Measurements from ENCODE around the gene GTPBP6.
A peak's percentile ranks its signal among the peaks of the same experiment; 100 is the strongest.
"Not testable (repeated sequence)": the region's sequence is repeated elsewhere in the genome, so short reads cannot be mapped to it uniquely, and the experiment has no call there.

Gene GTPBP6

GRCh38 chrX:287670-288069 lies 30.9 kb downstream of the GTPBP6 start:
- H3K27ac ChIP-seq (ENCODE audit: low read depth, low read length): no peak overlapping the region
- H3K23ac ChIP-seq (ENCODE audit: low read length): no peak overlapping the region
- H3K4me3 ChIP-seq (ENCODE audit: low read length): no peak overlapping the region
- no peaks in the 10 kb centered on the region for H3K4me1 ChIP-seq (ENCODE audit: control insufficient read depth, low read depth, low read length)
- peaks cover 19% of the 10 kb centered on the region for H3K79me1 ChIP-seq (ENCODE audit: low read length)
- H4K8ac ChIP-seq (ENCODE audit: low read depth, low read length): no peak overlapping the region
- H3K4ac ChIP-seq (ENCODE audit: low read depth, low read length): no peak overlapping the region
- peaks cover 12% of the 10 kb centered on the region for H3K79me2 ChIP-seq (ENCODE audit: control insufficient read depth, insufficient read depth, low read length)
- H2BK120ac ChIP-seq (ENCODE audit: low read depth, low read length): no peak overlapping the region
- H3K9ac ChIP-seq (ENCODE audit: low read length): no peak overlapping the region
- H3K56ac ChIP-seq (ENCODE audit: low read length): no peak overlapping the region
- no peak overlapping the region for H2BK5ac ChIP-seq (ENCODE audit: low read length)
- H3K4me2 ChIP-seq (ENCODE audit: low read length): no peak overlapping the region
- no peak overlapping the region for H3K18ac ChIP-seq (ENCODE audit: low read length)
- H2AK5ac ChIP-seq (ENCODE audit: low read length): no peak overlapping the region
- no peak overlapping the region for H2BK15ac ChIP-seq (replicated peaks; ENCODE audit: low read depth)
- WGBS (ENCODE audit: extremely low coverage, insufficient coverage, low lambda C conversion rate): no CpG with 5 or more reads among the region's 7 CpGs
- H3K27me3 ChIP-seq (ENCODE audit: insufficient read depth, low read length, poor library complexity): no peaks in the 10 kb centered on the region
- peaks cover 27% of the 10 kb centered on the region for H3K36me3 ChIP-seq (ENCODE audit: control insufficient read depth, insufficient read depth, low read length)
- no peak for DNase-seq
- no peak overlapping the region for H4K5ac ChIP-seq (ENCODE audit: low read length)

GRCh38 chrX:285076-285677 lies 33.4 kb downstream of the GTPBP6 start:
- H3K56ac ChIP-seq (ENCODE audit: low read length): no peak overlapping the region
- H2BK5ac ChIP-seq (ENCODE audit: low read length): no peak overlapping the region
- H3K4me2 ChIP-seq (ENCODE audit: low read length): no peak overlapping the region
- H3K9ac ChIP-seq (ENCODE audit: low read length): no peak overlapping the region
- peaks cover 22% of the 10 kb centered on the region for H3K36me3 ChIP-seq (ENCODE audit: control insufficient read depth, insufficient read depth, low read length)
- H4K8ac ChIP-seq (ENCODE audit: low read depth, low read length): no peak overlapping the region
- no peak for DNase-seq
- no peak overlapping the region for H2AK5ac ChIP-seq (ENCODE audit: low read length)
- H3K23ac ChIP-seq (ENCODE audit: low read length): no peak overlapping the region
- no peak overlapping the region for H2BK15ac ChIP-seq (replicated peaks; ENCODE audit: low read depth)
- no peak overlapping the region for H3K4me3 ChIP-seq (ENCODE audit: low read length)
- H4K5ac ChIP-seq (ENCODE audit: low read length): no peak overlapping the region
- peaks cover 19% of the 10 kb centered on the region for H3K79me1 ChIP-seq (ENCODE audit: low read length)
- WGBS (ENCODE audit: extremely low coverage, insufficient coverage, low lambda C conversion rate): no CpG with 5 or more reads among the region's 13 CpGs
- H3K18ac ChIP-seq (ENCODE audit: low read length): no peak overlapping the region
- H3K79me2 ChIP-seq (ENCODE audit: control insufficient read depth, insufficient read depth, low read length): peaks cover 12% of the 10 kb centered on the region
- H2BK120ac ChIP-seq (ENCODE audit: low read depth, low read length): no peak overlapping the region
- H3K4me1 ChIP-seq (ENCODE audit: control insufficient read depth, low read depth, low read length): no peaks in the 10 kb centered on the region
- no peak overlapping the region for H3K4ac ChIP-seq (ENCODE audit: low read depth, low read length)
- H3K27ac ChIP-seq (ENCODE audit: low read depth, low read length): no peak overlapping the region
- no peaks in the 10 kb centered on the region for H3K27me3 ChIP-seq (ENCODE audit: insufficient read depth, low read length, poor library complexity)

- H3K36me3 ChIP-seq (ENCODE audit: control insufficient read depth, insufficient read depth, low read length): peaks cover 16% of the 10 kb centered on the region
- peak overlapping the region; percentile 62 for H2BK5ac ChIP-seq (ENCODE audit: low read length)
- H3K4ac ChIP-seq (ENCODE audit: low read depth, low read length): no peak overlapping the region
- H3K27ac ChIP-seq (ENCODE audit: low read depth, low read length): peak overlapping the region; percentile 75
- peak overlapping the region; percentile 93 for H3K56ac ChIP-seq (ENCODE audit: low read length)
- H4K5ac ChIP-seq (ENCODE audit: low read length): no peak overlapping the region
- H3K23ac ChIP-seq (ENCODE audit: low read length): no peak overlapping the region
- H2BK15ac ChIP-seq (replicated peaks; ENCODE audit: low read depth): no peak overlapping the region
- H3K4me2 ChIP-seq (ENCODE audit: low read length): peak overlapping the region; percentile 52
- no peak overlapping the region for H4K8ac ChIP-seq (ENCODE audit: low read depth, low read length)
- no CpG with 5 or more reads among the region's 45 CpGs for WGBS (ENCODE audit: extremely low coverage, insufficient coverage, low lambda C conversion rate)
- H3K79me2 ChIP-seq (ENCODE audit: control insufficient read depth, insufficient read depth, low read length): peaks cover 12% of the 10 kb centered on the region
- peaks cover 15% of the 10 kb centered on the region for H3K79me1 ChIP-seq (ENCODE audit: low read length)
- peaks cover 4% of the 10 kb centered on the region for H3K4me1 ChIP-seq (ENCODE audit: control insufficient read depth, low read depth, low read length)
- no peak overlapping the region for H2AK5ac ChIP-seq (ENCODE audit: low read length)
- peak; percentile 98 for DNase-seq
- H2BK120ac ChIP-seq (ENCODE audit: low read depth, low read length): no peak overlapping the region
- H3K9ac ChIP-seq (ENCODE audit: low read length): peak overlapping the region; percentile 92
- peak overlapping the region; percentile 51 for H3K4me3 ChIP-seq (ENCODE audit: low read length)
- H3K27me3 ChIP-seq (ENCODE audit: insufficient read depth, low read length, poor library complexity): no peaks in the 10 kb centered on the region
- H3K18ac ChIP-seq (ENCODE audit: low read length): peak overlapping the region; percentile 32
Observed at GRCh38 chrX:283115-283845, 35.3 kb downstream of the GTPBP6 start.

- H2BK120ac ChIP-seq (ENCODE audit: low read depth, low read length); H2AK5ac ChIP-seq (ENCODE audit: low read length); H3K4me1 ChIP-seq (ENCODE audit: control insufficient read depth, low read depth, low read length); H4K8ac ChIP-seq (ENCODE audit: low read depth, low read length); H3K23ac ChIP-seq (ENCODE audit: low read length); H2BK5ac ChIP-seq (ENCODE audit: low read length); H3K27me3 ChIP-seq (ENCODE audit: insufficient read depth, low read length, poor library complexity); H3K18ac ChIP-seq (ENCODE audit: low read length); H3K4ac ChIP-seq (ENCODE audit: low read depth, low read length); H4K5ac ChIP-seq (ENCODE audit: low read length); DNase-seq; H3K4me3 ChIP-seq (ENCODE audit: low read length); H2BK15ac ChIP-seq (replicated peaks; ENCODE audit: low read depth); H3K4me2 ChIP-seq (ENCODE audit: low read length): not testable (repeated sequence)
- peak overlapping the region; percentile 99 for H3K27ac ChIP-seq (ENCODE audit: low read depth, low read length)
- peaks cover 12% of the 10 kb centered on the region for H3K36me3 ChIP-seq (ENCODE audit: control insufficient read depth, insufficient read depth, low read length)
- H3K56ac ChIP-seq (ENCODE audit: low read length): peak overlapping the region; percentile 94
- H3K9ac ChIP-seq (ENCODE audit: low read length): peak overlapping the region; percentile 95
- H3K79me1 ChIP-seq (ENCODE audit: low read length): peaks cover 11% of the 10 kb centered on the region
- H3K79me2 ChIP-seq (ENCODE audit: control insufficient read depth, insufficient read depth, low read length): peaks cover 12% of the 10 kb centered on the region
- no CpG with 5 or more reads among the region's 21 CpGs for WGBS (ENCODE audit: extremely low coverage, insufficient coverage, low lambda C conversion rate)
Observed at GRCh38 chrX:282000-282681, 36.5 kb downstream of the GTPBP6 start.

GRCh38 chrX:281166-281999 lies 37.2 kb downstream of the GTPBP6 start, which contains the start of gene PLCXD1:
Gene PLCXD1 (plus strand): TSS chrX:281381. CDS start chrX:284188, 2,807 bp downstream.
- H3K36me3 ChIP-seq (ENCODE audit: control insufficient read depth, insufficient read depth, low read length): peaks cover 12% of the 10 kb centered on the region
- H3K27ac ChIP-seq (ENCODE audit: low read depth, low read length): peak within 1 kb of the TSS; percentile 99
- H3K4me1 ChIP-seq (ENCODE audit: control insufficient read depth, low read depth, low read length): peaks cover 4% of the 10 kb centered on the region
- peaks cover 12% of the 10 kb centered on the region for H3K79me2 ChIP-seq (ENCODE audit: control insufficient read depth, insufficient read depth, low read length)
- peak within 1 kb of the TSS; percentile 84 for H3K4me3 ChIP-seq (ENCODE audit: low read length)
- no peak within 1 kb of the TSS for H4K5ac ChIP-seq (ENCODE audit: low read length)
- peak within 1 kb of the TSS; percentile 60 for H3K18ac ChIP-seq (ENCODE audit: low read length)
- H3K79me1 ChIP-seq (ENCODE audit: low read length): peaks cover 13% of the 10 kb centered on the region
- H2BK120ac ChIP-seq (ENCODE audit: low read depth, low read length): peak within 1 kb of the TSS; percentile 19
- no CpG with 5 or more reads among the region's 25 CpGs for WGBS (ENCODE audit: extremely low coverage, insufficient coverage, low lambda C conversion rate)
- peak within 1 kb of the TSS; percentile 94 for H3K56ac ChIP-seq (ENCODE audit: low read length)
- DNase-seq: peak; percentile 98
- peak within 1 kb of the TSS; percentile 79 for H3K4me2 ChIP-seq (ENCODE audit: low read length)
- H3K4ac ChIP-seq (ENCODE audit: low read depth, low read length): peak within 1 kb of the TSS; percentile 28
- H2BK5ac ChIP-seq (ENCODE audit: low read length): peak within 1 kb of the TSS; percentile 97
- no peaks in the 10 kb centered on the region for H3K27me3 ChIP-seq (ENCODE audit: insufficient read depth, low read length, poor library complexity)
- peak within 1 kb of the TSS; percentile 95 for H3K9ac ChIP-seq (ENCODE audit: low read length)
- H3K23ac ChIP-seq (ENCODE audit: low read length): peak within 1 kb of the TSS; percentile 99
- H2BK15ac ChIP-seq (replicated peaks; ENCODE audit: low read depth): no peak within 1 kb of the TSS
- H4K8ac ChIP-seq (ENCODE audit: low read depth, low read length): no peak within 1 kb of the TSS
- H2AK5ac ChIP-seq (ENCODE audit: low read length): peak within 1 kb of the TSS; percentile 83
